ENCODE measurements around the gene TRIM52.
"Not testable (repeated sequence)": the region's sequence is repeated elsewhere in the genome, so short reads cannot be mapped to it uniquely, and the experiment has no call there.

The TRIM52 gene

DNA sequence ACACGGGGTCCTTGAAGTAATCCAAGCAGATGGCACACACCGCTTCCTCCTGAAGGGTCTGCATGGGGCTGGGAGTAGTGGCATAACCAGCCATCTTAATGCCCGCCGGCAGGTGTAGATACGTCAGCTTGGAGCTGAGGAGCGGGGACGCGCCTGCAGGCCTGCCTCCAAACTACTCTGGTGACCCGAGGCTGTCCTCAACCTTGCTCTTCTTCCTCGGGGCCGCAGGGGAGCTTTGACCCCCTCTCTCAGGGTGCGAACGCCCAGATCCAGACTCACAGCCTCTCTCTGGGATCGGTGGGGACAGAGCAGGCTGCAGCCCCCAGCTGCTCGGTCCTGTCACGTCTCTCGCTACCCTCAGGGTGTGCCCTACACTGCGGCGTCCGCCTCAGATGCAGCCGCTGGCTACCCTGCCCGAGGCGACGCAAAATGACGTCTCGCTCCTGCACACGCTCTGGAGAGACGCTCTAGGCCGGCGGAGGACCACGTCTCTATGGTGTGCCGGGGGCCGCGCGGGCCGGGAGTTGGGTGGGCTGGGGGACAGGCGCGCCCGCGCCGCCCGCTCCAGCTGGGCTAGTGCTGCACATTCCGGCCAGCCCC lies at the start of gene TRIM52:
TRIM52 (minus strand) TSS at position 424 of the 600 bp plus-strand sequence; CDS start at position 94, 330 bp downstream.
- peak within 1 kb of the TSS; percentile 86 for H3K4me3 ChIP-seq (ENCODE audit: low read depth, low read length)

DNA sequence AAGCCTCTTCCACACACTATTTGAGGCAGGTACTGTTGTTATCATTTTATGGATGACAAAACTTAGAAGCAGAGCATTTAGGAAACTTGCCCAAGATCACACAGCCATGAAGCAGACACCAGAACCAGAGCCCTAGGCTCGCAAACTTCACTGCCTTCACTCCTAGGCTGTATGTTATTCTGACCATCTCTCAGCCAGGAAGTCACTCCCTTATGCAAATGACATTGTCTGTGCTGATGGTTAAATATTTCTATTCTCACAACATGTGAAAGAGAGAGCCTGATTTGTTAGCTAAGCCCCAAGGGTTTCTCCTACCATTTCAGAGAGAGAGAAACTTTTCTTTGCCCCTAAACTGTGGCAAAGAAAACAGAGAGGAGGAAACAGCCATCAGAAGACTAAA lies 26.4 kb upstream of the TRIM52 start:
- not testable (repeated sequence) for H3K4me3 ChIP-seq (ENCODE audit: low read depth, low read length)

DNA sequence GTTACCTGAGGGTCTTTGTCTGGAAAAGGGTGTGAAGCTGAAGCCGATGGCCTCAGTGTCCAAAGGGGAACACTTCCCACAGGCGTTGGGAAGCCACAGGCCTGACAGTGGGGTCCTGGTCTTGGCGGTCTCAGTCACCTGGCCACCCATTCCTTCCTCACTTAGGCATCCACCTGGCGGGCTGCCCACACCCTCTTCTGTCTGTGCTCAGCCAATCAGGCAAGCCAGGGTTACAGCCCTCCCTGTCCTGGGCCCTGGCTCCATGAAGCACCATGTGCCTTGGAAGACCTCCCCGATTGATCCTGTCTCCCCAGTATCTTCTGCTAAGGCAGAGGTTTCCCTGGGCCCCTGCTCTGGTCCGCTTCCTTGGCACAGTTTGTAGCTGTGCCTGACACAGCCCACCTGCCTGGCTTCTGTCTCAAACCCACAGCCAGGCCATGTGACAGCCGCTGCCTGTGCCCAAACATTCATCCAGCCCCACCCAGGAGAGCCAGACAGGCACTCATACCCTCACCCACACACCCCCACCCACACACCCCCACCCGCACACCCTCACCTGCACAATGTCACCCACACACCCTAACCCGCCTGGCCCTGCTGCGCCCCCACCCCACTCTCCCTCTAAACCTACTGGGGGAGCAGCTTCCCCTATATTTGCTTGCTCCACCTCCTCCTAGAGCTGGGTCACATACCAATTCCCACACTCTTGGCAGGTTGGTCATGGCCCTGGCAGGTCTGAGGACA lies 25.2 kb upstream of the TRIM52 start:
- not testable (repeated sequence) for H3K4me3 ChIP-seq (ENCODE audit: low read depth, low read length)

DNA sequence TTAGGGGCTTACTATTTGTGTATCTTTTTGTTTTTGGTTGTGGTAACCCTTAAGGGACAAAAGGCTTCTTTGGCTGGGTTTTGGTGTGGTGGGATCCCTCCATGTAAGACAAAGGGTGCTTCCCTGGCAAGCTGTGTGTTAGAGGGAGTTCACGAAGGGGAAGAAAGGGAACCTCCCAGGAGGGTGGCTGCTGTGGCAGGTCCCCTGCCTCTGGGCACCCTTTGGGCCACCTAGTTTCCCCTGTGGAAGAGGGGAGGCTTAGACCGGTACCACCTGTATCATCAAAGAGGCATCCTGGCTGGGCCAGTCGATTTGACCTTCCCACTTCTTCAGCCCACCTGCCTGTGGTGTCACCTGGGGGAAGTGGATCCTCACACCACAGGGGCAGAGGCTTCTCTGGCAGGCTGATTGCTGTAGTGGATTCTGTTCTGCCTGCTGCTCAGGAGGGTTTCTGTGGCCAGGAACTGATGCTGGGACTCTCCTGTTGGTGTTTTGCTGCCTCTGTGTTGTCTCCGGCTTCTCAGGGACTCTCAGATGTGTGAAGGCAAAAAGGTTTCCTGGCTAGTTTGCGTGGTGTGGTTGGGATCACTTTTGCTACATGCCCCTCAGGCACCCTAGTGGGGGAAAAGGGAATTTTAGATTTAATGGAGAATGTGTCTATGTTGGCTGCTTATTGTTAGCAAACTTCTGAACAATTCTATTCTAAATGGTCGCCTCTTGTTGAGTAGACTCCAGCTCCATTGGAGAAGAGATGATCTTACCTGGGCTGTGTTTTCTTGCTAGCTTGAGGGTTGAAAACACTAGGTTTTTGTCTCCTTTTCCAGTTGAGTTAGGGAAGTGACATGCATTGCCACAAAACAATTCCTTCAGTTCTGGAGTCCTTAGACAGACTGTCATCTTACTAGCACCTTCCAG lies 23.2 kb upstream of the TRIM52 start:
- H3K4me3 ChIP-seq (ENCODE audit: low read depth, low read length): not testable (repeated sequence)

DNA sequence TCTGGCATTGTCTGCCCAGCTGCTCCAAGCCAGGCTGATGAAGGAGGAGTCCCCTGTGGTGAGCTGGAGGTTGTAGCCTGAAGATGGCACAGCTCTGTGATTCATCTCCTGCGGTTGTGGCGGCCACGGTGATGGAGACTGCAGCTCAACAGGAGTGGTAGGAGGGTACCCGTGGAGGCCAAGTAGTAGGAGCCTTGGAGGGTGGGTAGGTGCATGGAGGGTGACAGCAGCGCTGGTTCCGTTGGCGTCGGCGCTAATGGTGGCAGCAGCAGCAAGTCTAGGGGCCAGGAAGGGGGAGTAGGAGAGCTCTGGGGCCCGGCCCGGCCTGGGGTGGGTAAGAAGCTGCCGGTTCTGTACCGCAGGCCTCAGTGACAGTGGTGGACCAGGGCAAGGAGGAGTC lies 22.4 kb upstream of the TRIM52 start:
- H3K4me3 ChIP-seq (ENCODE audit: low read depth, low read length): no peak overlapping the region

DNA sequence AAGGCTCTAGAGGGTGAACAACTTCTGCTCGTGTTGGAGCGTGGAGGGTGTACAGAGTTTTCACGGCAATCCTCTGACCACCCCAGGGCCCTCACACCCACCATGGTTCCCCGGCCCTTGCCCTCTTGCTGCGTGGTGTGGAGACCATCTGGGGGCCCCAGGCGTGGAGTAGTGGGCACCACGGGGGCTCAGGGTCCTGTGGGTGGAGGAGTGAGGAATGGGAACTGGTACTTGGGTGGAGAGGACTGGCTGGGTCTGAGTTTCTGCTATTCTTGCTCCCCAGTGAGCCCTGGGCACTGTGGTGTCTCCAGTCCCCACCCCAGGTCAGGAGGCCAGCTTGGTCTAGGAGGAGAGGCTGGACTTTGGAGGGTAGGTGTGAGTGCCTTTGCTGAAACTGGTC lies 21.9 kb upstream of the TRIM52 start:
- no peak overlapping the region for H3K4me3 ChIP-seq (ENCODE audit: low read depth, low read length)

DNA sequence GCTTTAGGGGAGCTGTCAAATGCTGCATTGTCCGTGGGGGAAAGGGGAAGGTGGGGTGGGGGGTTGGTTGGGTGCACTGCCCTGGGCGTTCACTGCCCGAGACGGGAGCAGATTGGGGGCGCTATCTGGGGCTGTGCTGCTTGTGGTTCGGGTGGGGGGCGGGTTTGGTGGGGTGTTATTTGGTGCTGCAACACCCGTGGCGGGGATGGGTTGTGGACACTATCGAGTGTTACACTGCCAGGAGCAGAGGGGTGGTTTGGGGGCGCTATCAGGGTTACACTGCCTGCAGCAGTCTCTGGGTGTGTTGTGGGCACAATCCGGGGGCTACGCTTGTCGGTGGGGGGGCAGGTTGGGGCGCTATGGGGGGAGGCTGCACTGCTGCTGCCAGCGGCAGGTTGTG lies 21.5 kb upstream of the TRIM52 start:
- H3K4me3 ChIP-seq (ENCODE audit: low read depth, low read length): peak overlapping the region; percentile 81

DNA sequence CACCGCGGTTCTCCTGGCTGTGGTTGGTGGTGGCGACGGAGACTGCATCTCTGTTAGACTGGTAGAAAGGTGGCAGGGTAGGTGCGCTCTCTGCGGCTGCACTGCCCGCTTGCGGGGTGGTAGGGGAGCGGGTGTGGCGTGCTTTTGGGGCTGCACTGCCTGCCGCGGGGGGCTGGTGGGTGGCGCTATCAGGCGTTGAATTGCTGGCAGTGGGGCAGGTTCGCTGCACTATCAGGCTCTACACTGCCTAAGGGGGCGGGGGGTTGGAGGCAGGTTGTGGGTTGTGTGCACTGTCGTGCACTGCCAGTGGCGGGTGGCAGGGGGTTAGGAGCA lies 21.0 kb upstream of the TRIM52 start:
- H3K4me3 ChIP-seq (ENCODE audit: low read depth, low read length): peak overlapping the region; percentile 81

DNA sequence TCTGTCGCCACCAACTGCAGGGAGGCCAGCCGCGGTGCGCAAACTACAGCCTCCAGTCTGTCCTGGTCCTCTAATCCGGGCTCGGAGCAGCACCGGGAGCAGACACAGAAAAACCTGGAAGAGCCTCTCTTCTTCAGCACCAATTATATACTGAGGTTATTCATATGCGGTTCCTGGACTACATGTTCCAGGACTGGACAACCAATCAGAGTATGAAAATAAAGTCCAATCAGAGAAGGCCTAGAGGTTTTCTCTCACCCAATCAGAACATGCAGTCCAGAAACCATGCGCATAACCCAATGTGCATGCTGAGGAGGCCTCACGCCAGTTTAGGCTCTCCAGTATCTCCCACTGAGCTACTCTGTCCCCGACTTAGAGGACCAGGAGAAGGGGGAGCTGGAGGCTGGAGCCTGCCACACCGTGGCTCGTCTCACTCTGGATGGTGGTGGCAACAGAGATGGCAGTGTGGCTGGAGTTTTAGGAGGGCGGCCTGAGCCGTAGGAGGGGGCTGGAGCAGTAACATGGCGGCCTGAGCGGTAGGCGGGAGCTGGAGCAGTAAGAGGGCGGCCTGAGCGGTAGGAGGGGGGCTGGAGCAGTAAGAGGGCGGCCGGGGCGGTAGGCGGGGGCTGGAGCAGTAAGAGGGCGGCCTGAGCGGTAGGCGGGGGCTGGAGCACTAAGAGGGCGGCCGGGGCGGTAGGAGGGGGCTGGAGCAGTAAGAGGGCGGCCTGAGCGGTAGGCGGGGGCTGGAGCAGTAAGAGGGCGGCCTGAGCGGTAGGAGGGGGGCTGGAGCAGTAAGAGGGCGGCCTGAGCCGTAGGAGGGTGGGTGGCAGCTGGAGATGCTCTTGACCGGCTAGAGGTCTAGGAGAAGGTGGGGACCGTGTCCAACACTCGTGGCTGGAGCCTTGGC lies 20.4 kb upstream of the TRIM52 start:
- H3K4me3 ChIP-seq (ENCODE audit: low read depth, low read length): peak overlapping the region; percentile 97

DNA sequence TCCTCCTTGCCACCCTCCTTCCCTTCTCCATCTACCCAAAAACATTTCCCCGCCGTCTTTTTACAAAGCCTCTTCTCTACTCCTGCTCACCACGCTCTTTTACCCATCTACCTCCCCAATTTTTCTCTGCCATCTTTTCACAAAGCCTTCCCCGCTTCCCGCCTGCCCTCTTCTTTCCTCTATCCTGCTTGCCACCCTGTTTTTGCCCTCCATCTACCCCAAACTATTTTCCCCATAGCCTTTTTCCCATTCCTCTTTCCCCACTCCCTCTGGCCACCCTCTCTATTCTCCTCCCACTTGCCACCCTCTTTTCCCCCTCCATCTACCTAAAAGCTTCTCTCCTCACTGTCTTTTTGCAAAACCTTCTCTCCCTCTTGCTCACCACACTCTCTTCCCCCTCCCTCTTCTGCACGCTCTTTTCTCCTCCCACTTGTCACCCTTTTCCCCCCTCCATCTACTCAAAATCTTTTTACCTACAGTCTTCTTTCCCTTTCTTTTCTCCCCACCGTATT lies 19.4 kb upstream of the TRIM52 start:
- H3K4me3 ChIP-seq (ENCODE audit: low read depth, low read length): peak overlapping the region; percentile 97

DNA sequence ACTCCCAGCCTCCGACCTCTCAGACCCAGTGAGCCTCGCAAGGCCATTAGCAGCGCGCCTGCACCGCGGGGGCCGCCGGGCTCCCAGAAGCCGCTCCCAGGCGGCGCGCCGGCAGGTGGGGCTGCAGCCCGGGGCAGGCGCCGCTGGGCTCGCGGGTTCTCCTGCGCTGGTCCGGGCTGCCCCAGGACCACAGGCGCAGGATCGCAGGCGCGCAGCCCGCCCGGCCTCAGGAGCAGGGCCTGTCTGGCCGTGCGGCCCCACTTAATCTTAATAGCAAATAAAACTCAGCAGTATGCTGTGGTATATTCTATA lies 12.4 kb upstream of the TRIM52 start:
- H3K4me3 ChIP-seq (ENCODE audit: low read depth, low read length): not testable (repeated sequence)

DNA sequence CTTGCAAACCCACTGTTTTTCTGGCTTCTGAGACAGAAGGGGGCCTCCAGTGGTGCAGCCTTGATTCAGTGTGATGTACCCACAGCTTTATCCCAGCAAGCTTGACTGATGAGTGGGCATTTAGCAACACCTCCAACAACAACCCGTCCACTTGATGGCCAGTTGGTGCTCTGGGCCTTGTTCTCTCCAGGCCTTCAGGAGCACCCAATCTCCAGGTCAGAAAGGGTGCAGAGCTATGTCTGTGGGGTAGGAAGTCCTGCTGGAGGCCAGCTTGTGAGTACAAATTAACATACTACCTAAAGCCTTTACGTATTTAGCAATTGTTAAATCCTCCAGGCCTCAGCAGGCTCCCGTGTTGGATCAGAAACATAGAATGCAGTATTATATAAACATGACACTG lies 10.1 kb upstream of the TRIM52 start:
- no peak overlapping the region for H3K4me3 ChIP-seq (ENCODE audit: low read depth, low read length)

DNA sequence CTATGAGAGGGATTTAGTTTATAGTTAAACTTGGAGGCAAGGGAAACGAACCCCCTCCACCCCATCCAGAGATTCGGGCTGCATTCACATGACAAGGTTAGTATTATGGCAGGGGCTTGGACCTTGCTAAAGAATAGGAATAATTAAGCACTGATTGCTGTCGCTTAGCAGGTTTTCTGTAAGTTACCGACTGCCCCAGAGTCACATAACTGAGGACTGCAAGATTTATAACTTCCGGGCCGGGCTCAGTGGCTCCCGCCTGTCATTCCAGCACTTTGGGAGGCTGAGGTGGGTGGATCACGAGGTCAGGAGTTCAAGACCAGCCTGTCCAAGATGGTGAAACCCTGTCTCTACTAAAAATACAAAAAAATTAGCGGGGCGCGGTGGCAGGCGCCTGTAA lies 7.0 kb upstream of the TRIM52 start:
- not testable (repeated sequence) for H3K4me3 ChIP-seq (ENCODE audit: low read depth, low read length)

DNA sequence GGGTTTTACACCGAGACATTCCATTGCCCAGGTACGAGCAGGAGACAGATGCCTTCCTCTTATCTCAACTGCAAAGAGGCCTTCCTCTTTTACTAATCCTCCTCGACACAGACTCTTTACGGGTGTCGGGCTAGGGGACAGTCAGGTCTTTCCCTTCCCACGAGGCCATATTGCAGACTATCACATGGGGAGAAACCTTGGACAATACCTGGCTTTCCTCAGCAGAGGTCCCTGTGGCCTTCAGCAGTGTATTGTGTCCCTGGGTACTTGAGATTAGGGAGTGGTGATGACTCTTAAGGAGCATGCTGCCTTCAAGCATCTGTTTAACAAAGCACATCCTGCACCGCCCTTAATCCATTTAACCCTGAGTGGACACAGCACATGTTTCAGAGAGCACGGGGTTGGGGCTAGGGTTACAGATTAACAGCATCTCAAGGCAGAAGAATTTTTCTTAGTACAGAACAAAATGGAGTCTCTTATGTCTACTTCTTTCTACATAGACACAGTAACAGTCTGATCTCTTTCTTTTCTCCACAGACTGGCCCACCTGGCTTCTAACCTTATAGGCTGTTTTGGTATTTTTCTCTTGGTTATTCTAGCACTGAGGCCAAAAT lies 6.5 kb upstream of the TRIM52 start:
- not testable (repeated sequence) for H3K4me3 ChIP-seq (ENCODE audit: low read depth, low read length)

DNA sequence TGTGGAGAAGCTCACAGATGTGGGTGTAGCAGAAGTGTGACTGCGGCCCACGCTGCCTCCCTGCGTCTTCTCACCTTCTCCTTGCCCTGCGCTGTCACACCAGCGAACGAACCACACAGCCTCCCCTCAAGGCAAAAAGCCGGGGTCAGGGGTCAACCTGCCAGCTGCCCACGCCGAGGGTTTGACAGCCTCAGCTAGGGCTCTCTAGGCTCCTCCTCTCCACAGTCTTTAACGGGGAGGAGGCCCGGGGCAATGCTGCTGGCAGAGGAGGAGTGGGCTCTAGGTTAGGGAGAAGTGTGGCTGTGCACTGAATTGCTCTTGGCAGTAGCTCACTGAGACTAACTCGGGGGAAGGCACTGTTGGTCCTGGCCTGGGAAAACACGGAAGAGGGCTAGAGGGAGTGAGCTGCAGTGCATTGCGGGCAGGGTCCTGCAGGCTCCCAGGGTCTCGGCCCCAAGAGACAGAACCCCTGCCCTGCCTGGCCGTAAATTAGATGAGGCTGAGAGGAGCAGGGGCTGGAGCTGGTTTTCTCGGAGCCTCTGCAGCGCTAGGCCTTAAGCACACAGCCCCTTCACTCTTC lies 4.2 kb upstream of the TRIM52 start:
- no peak overlapping the region for H3K4me3 ChIP-seq (ENCODE audit: low read depth, low read length)

DNA sequence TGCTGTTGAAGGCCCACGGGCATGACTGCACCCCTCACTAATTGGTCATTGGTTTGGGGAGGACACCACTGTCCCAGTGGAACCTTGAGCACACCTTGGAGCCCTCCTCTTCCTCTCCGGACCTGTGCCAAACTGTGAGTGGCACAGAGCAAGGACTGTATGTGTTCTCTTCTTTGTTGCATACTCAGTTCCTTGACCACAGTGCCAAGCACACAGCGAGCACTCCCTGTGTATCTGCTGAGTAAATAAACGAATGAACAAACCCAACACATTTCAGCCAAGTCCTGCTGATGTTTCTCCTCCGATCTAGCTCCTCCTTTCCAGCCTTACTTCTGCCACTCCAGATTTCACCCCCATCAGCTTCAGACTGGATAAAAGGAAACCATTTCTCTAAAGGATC lies 2.7 kb upstream of the TRIM52 start:
- H3K4me3 ChIP-seq (ENCODE audit: low read depth, low read length): no peak overlapping the region

DNA sequence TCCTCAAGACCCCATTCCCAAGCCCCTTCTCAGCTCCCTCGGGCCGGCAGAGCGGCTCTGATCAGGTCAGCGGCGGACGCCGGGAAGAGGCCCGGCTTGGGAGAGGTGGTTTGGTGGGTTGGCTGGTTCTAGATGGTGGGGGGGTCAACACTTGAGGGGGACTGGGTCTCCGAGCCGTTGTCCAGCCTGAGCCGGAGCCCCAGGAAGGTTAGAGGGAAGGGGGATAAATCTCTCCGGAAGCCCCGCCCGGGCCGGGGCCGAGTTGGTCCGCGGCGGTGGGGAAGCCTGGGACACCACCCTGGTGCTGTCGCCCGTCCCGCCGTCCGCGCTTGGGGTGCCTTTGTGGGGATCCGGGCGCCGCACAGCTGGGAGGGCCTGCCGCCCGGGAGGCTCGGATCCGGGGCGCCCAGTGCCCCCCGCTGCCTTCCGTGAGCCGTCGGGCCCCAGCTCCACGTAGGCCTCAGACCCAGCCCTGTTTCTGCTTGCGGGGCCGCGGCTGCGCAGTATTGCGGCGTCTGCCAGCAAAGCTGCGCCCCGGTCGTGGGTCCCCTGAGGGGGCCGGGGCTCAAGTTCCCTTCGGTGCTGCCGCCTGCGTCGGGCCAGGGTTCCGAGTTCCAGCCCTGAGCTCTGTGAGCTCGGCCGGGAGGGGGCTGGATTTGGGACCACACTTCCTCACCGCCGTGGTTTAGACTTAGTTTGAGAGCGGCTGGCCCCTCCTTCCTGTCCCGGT lies 542 bp upstream of the TRIM52 start:
- H3K4me3 ChIP-seq (ENCODE audit: low read depth, low read length): peak overlapping the region; percentile 86

DNA sequence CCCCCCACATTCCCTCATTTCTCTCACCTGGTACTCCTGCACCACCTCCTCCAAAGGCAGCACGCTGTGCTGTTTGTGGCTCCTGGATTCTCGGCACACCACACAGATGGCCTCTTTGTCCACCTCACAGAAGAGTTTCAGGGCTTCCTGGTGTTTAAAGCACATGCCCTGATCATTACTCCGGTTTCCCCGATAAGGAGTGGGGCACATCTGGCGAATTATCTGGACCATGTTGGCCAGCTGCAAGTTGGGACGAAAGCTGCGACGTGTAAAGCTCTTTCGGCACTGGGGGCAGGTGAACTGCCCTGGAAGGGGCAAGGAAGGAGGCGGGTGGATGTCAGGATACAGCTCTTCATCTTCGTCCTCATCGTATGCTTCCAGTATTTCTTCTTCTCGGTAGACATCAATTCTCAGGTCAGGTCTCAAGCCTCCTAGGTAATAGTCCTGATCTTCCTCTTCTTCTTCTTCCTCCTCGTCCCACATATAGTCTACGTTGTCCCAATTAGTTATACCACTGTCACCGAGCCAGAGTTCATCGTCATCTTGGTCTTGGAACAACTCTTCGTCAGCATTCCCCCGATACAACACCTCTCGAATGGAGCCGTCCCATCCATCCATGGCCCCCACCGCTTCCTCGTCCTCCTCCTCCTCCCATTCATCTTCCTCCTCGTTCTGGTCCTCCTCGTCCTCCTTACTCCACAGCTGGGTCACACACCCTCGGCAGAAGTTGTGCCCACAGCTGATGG lies 796 bp downstream of the TRIM52 start:
- H3K4me3 ChIP-seq (ENCODE audit: low read depth, low read length): peak overlapping the region; percentile 86

DNA sequence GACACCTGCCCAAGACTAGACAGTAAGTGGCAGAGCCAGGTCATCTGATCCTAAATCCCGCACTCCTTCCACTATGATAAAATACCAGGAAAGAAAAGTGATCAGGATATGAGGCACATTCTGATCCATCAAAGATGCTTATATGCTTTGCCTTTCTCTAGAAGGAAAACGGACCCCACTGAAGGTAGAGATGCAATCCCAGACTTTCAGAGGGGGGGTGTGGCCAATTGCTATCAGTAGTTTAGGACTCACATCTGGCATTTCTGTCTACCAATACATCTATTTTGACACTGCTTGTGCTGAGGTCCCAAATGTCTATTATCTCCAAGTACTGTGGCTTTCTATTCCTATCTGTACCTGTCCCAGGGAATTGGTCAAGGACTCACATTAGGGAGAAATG lies 1.7 kb downstream of the TRIM52 start:
- peak overlapping the region; percentile 6 for H3K4me3 ChIP-seq (ENCODE audit: low read depth, low read length)
